ENCODE results near the gene DENND6B. TPM values are rescaled to one million over a fixed set of nuclear protein-coding genes. Genes with fewer than 3 reads are reported as not detected.

Gene DENND6B
- total and polyA plus RNA-seq, 7 donors: 0.46 to 1.6 (median 0.81) TPM

- H3K36me3 ChIP-seq (ENCODE audit: insufficient read depth in 1 of 2, low read depth in 1 of 2): no peaks in the 10 kb centered on the region
- peak overlapping the region; percentile 83 for H3K27ac ChIP-seq
- peak overlapping the region; percentile 87 for H3K4me3 ChIP-seq
- 8 to 12% (median 9%) methylated on average over 24 to 26 of the region's 26 CpGs for WGBS, 3 donors
- ATAC-seq (peak; percentile 81 to 92 (median 86)), DNase-seq (peak; percentile 89 to 94)
- no peaks in the 10 kb centered on the region for H3K27me3 ChIP-seq (ENCODE audit: insufficient read depth in 3 of 3, low read length in 2 of 3)
- peaks cover 5% of the 10 kb centered on the region for H3K4me1 ChIP-seq
- H3K9me3 ChIP-seq: no peaks in the 10 kb centered on the region
- TF ChIP-seq CTCF (IDR thresholded peaks at IDR 0.05): peak; percentile 92
- intact Hi-C loops (cut with DNase I): loop anchor here in 1 of 2 donors (5.0 kb wide), 1 partner anchor 90 kb away; the partner anchor contains the start of gene HDAC10
These were observed 15.3 kb upstream of the DENND6B start for GRCh38 chr22:50341977-50342650.

- Histone ChIP-seq H3K36me3 (ENCODE audit: insufficient read depth in 1 of 2, low read depth in 1 of 2) (no peaks in the 10 kb centered on the region), H3K4me1 (peaks cover 5% of the 10 kb centered on the region), H3K4me3 (no peak overlapping the region), H3K27me3 (ENCODE audit: insufficient read depth in 3 of 3, low read length in 2 of 3) (no peaks in the 10 kb centered on the region), H3K27ac (no peak overlapping the region), H3K9me3 (no peaks in the 10 kb centered on the region)
- no peak for ATAC-seq
- no peak for DNase-seq
- 73 to 80% (median 78%) methylated on average over 12 of the region's 12 CpGs for WGBS, 3 donors
- intact Hi-C loops (cut with DNase I): loop anchor here in 1 of 2 donors (5.0 kb wide), 1 partner anchor 88 kb away; the partner anchor contains the start of gene HDAC10
- TF ChIP-seq CTCF (IDR thresholded peaks at IDR 0.05): no peak
These were observed 13.4 kb upstream of the DENND6B start for GRCh38 chr22:50339945-50340879.

- DNase-seq (no peak), ATAC-seq (no peak)
- no peaks in the 10 kb centered on the region for H3K9me3 ChIP-seq
- no peak overlapping the region for H3K27ac ChIP-seq
- 92 to 99% (median 96%) methylated on average over 4 of the region's 4 CpGs for WGBS, 3 donors
- no peak overlapping the region for H3K4me3 ChIP-seq
- no peaks in the 10 kb centered on the region for H3K36me3 ChIP-seq (ENCODE audit: insufficient read depth in 1 of 2, low read depth in 1 of 2)
- peaks cover 5% of the 10 kb centered on the region for H3K4me1 ChIP-seq
- H3K27me3 ChIP-seq (ENCODE audit: insufficient read depth in 3 of 3, low read length in 2 of 3): no peaks in the 10 kb centered on the region
- intact Hi-C loops (cut with DNase I): no loop called here
- TF ChIP-seq CTCF (IDR thresholded peaks at IDR 0.05): no peak
These were observed 12.1 kb upstream of the DENND6B start for GRCh38 chr22:50338860-50339462.

- no peak for ATAC-seq
These were observed 11.3 kb upstream of the DENND6B start for GRCh38 chr22:50338042-50338573.

More at GRCh38 chr22:50338042-50338573, 11.3 kb upstream of the DENND6B start:
- no peak for TF ChIP-seq CTCF (IDR thresholded peaks at IDR 0.05)
- Histone ChIP-seq H3K36me3 (ENCODE audit: insufficient read depth in 1 of 2, low read depth in 1 of 2) (no peaks in the 10 kb centered on the region), H3K27me3 (ENCODE audit: insufficient read depth in 3 of 3, low read length in 2 of 3) (no peaks in the 10 kb centered on the region), H3K4me3 (no peak overlapping the region), H3K9me3 (no peaks in the 10 kb centered on the region), H3K4me1 (peaks cover 5% of the 10 kb centered on the region), H3K27ac (no peak overlapping the region)
- intact Hi-C loops (cut with DNase I): no loop called here
- WGBS, 3 donors: 92 to 96% (median 94%) methylated on average over 5 of the region's 5 CpGs
- DNase-seq: no peak
